HG03378 (cell line): Measurements from ENCODE around the gene RAD23B.

Experiments
- ATAC-seq: cut with Tn5 transposase; IDR thresholded peaks from one replicate; pipeline ENCODE4 v1.9.1; 2021; ENCODE audit warnings: mild to moderate bottlenecking, moderate library complexity; ENCODE audit not compliant: unreplicated experiment

The RAD23B gene

DNA sequence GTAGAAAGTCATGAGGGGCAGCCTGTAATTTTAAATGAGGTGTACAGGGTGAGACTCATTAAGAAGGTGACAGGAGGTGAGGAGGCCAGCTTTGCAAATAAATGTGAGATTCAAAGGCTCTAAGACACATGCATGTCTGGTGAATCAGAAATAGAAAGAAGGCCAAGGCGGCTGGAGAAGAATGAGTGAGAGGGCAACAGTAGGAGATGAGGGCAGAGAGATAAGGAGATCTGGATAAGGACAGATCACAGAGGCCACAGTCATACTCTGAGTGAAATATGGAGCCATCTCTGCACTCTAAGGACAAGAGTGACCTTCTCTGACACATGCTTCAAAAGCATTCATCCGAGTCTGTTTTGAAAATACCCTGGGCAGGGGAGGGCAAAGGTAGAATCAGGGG is 90.7 kb downstream of the RAD23B start:
- no peak for ATAC-seq

DNA sequence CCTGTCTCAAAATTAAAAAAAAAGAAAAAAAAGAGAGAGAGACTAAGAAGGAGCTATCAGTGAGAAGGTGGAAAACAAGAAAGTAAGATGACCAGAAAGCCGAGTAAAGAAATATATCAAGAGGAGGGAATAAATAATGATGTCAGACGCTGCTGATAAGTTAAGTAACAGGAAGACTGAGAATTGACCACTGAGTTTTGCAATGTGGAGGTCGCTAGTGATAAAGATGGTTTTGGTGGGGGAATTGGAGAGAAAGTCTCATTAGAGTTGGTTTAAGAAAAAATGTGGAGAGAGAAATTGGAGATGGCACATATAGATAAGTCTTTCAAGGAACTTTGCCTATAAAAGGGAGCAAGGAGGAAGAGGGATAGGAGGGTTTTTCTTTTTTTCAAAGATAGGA is 91.9 kb downstream of the RAD23B start:
- ATAC-seq, result no peak

DNA sequence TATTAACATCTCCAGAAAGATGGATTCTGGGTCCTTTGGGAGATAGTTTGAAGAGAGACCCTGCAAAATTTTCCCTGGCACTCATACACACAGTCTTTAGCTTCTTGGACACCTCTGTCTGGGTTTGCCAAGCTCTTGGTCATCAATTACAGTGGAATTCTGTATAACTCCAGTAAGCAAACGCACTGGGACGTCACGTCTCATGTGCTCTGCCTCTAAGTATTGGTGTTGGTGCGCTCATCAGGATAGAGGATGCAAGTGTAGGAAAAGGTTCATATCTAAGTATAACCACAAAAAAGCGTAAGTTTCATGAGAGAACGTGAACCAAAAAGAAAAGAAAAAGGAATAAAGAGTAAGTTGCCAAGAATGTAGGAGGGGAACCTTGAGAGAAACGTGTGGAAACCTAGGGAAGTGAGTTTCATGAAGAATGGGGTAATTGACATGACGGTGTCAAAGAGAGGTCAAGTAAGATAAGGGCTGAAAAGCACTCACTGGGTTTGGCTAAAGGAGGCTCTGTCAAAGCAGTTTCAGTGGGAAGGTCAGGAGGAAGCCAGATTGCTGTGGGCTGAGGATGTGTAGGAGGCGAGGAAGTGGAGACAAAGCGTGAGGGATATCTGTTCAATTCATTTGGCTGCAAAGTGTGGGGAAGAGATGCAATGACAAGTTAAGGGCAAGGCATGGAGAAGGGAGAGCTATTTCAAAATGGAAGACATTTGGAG is 92.7 kb downstream of the RAD23B start:
- no peak for ATAC-seq

DNA sequence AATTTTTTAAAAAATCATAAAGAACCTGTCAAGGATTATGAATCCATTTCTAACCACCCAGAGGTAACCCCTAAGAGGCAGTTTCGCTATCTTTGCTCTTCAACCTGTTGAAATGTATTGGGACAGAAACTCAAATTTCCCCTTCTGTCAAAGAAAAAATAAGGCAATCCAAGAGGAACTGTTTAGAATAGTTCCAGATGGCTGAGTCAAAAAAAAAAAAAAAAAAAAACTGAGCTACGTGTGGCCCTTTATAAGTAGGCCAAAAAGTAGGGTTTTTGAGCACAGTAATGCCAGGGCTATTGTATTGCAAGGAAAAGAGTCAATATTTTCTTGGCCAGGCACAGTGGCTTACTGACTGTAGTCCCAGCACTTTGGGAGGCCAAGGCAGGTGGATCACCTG is 94.9 kb downstream of the RAD23B start:
- ATAC-seq, result no peak
